GM12875 (cell line): Measurements from ENCODE around the gene MEF2C.

Experiments used
- H3K4me3 ChIP-seq: one replicate; pipeline ENCODE4 v1.5.1; 2011; ENCODE audit warnings: low read depth, low read length, control low read depth
- CTCF ChIP-seq: IDR thresholded peaks from 2 replicates; pipeline ENCODE4 v1.5.1; 2011; ENCODE audit warnings: low read depth, mild to moderate bottlenecking, control low read depth, inconsistent platforms, low read length, moderate library complexity, borderline replicate concordance; ENCODE audit not compliant: insufficient read depth

Gene MEF2C

DNA sequence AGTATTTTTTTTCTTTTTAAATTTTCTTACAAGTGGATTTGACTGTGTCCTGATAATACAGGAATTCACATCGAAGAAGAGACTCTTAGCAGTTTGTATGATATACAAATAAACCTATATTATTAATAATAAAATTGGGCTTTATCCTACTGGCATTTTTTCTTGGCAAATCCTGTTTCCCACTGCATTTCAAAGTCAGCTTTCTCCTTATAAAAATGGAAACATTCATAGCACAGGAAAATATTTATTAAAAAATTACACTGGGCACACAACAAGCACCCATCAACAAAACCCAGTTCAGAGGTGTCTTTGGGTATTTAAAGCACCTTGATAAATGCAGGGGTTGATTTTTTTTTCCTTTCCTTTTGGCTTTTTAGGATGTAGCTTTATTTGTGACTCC, 200.9 kb downstream of the MEF2C start:
- TF ChIP-seq CTCF = no peak
- H3K4me3 ChIP-seq = no peak overlapping the region

DNA sequence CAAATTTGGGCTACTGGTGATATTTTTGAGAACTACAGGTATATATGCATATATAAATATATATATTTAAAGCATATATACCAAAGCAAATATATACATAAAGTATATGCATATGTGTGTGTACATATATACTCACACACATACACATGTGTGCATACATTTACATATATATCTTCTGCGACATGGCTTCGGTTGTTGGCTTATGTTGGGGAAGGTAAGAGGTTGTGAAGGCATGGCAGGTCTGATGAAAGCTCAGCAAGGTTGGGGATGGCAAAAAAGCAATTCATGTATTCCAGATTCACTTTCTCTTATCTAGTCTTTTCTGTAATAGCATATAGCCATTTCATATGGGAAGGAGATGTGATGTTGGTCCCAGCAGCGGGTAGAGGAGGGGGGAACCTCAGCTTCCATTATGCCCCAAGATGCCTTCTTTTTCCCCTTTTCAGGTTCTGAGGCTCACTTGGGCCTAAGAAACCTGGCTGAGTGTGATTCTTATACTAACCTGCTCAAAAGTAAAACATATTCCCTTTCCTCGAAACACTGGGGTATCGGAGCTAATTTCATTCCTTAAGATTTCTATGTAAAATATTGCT, 201.7 kb downstream of the MEF2C start:
- no peak for TF ChIP-seq CTCF
- no peak overlapping the region for H3K4me3 ChIP-seq

- H3K4me3 ChIP-seq = peak overlapping the region; percentile 38
These were observed 202.5 kb downstream of the MEF2C start for GRCh38 chr5:88680253-88681132.

DNA sequence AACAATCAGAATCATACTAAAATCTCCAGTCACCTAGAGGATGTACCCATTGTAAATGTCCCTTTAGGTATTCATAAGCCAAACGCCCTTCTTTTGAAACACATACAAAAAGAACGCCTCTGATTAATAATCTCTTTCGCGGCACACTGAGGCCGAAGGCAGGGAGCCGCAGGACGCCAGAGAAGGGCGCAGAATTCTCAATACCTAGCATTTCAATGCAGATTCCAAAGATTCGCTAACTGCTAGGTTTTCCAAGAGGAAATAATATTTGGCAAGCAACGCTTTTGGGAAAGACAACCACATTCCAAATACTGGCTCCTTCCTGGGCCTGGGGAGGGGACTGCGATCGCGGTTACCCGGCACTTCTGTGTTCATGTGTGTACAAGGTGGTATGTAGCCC, 203.3 kb downstream of the MEF2C start:
- no peak for TF ChIP-seq CTCF
- no peak overlapping the region for H3K4me3 ChIP-seq

More at GRCh38 chr5:88680253-88681132, 202.5 kb downstream of the MEF2C start:
- TF ChIP-seq CTCF = peak; percentile 95

- TF ChIP-seq CTCF = no peak
These were observed 204.1 kb downstream of the MEF2C start for GRCh38 chr5:88678770-88679381.

DNA sequence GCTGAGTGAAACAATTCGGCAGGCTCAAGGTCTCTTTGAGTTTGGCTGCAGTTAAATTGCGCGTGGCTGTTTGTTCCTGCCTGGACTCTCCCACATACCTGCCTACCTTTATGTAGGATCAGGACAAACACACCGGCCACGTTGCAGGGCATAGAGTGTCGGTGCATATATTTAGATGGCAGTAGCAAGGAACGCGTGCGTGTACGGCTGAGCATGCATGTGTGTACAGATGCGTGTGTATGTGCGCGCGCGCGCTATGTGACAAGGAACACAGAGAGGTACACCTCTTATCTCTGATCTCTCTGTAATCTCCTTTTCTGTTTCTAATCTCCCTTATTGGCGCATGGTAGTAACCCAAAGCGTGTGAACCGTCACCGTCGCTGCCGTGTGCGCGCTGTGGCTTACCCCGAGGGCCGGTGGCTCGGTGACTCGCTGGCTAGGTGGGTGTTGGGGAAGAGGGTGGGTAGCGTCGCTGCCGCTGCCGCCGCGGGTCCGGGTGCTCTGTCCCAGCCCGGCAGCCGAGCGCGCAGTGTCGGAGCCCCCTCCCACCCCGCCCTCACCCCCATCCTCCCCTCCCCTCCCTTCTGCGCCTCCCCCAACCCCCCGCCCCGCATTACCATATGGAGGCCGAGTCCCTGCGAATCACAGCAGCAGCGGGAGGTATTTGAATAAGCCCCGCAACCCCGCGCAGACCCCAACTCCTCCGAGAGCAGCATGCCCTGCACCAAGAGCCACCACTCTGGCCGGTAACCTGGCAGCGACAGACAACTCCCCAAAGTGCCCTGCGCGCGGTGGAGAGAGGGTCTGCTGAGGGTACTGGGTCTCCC, 204.8 kb downstream of the MEF2C start:
- no peak for TF ChIP-seq CTCF
- H3K4me3 ChIP-seq = no peak overlapping the region

More at GRCh38 chr5:88678770-88679381, 204.1 kb downstream of the MEF2C start:
- H3K4me3 ChIP-seq = no peak overlapping the region
